ENCODE results near the gene MYO5B.
"Not testable (repeated sequence)": the region's sequence is repeated elsewhere in the genome, so short reads cannot be mapped to it uniquely, and the experiment has no call there.

Gene MYO5B

DNA sequence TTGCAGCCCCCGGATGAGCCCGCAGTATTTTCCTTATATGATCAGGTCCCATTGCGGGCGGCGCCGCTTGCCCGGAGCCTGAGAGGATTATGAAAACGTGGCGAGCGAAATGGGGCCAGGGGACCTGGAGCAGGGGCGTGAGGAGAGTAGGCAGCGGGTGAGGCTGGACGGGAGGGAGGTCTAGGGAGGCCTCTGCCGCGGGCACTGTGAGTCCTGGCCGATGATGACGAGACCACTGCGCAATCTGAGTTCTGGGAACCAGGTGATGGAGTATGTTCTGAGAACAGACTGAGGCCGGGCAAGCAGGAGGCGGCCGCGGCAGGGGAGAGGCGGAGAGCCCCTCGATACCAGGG lies 380.8 kb downstream of the MYO5B start:
- Histone ChIP-seq H3K27ac (peak overlapping the region; percentile 66), H3K36me3 (replicated peaks) (no peaks in the 10 kb centered on the region), H3K4me3 (ENCODE audit: low read depth, low read length) (peak overlapping the region; percentile 85), H3K27me3 (replicated peaks) (no peaks in the 10 kb centered on the region)
- TF ChIP-seq, protein P1, sequence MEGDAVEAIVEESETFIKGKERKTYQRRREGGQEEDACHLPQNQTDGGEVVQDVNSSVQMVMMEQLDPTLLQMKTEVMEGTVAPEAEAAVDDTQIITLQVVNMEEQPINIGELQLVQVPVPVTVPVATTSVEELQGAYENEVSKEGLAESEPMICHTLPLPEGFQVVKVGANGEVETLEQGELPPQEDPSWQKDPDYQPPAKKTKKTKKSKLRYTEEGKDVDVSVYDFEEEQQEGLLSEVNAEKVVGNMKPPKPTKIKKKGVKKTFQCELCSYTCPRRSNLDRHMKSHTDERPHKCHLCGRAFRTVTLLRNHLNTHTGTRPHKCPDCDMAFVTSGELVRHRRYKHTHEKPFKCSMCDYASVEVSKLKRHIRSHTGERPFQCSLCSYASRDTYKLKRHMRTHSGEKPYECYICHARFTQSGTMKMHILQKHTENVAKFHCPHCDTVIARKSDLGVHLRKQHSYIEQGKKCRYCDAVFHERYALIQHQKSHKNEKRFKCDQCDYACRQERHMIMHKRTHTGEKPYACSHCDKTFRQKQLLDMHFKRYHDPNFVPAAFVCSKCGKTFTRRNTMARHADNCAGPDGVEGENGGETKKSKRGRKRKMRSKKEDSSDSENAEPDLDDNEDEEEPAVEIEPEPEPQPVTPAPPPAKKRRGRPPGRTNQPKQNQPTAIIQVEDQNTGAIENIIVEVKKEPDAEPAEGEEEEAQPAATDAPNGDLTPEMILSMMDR (IDR thresholded peaks at IDR 0.05; ENCODE audit: low read depth, low read length, missing control alignments): no peak
- peak; percentile 49 for DNase-seq
- in situ Hi-C loops (cut with HindIII; ENCODE audit: low pct_ligation_motif_present, low sequenced_read_pairs): no loop called here

DNA sequence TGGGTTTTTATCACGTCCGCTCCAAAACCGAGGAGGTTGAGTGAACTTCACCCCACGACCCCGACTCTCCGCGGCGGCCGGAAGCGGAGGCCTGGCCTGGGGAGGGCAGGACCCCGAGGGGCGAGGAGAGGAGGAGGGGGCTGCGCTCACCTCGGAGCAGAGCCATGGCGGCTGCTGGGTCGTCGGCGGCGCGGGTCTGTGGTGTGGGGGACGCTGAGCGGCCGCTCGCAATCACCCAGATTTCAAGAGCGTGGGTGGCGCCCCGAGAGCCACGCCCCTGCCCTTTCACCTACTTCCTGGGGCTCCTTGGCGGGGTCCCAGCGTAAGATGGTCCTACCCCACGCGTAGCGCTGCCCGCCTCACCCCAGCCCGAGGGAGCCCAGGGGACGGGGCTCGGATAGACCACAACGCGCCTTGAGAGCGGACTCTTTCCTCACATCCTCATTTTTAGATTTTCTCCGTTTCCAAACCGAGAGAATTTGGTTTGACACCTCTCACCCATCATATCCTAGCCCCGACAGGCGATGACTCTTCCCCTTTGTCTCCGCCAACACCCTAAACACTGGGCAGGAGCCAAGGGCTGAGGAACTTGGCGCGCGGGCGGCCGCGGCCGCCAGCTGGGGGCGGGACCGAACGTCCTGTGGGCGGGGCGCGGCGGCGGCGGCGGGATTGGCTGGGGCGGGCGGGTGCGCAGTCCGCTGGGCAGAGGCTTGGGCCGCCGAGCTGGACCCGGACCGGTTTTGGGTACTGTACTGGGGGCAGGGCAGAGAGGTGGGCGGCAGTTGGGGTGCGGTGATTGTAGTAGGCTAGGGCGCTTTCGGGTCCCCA lies 381.4 kb downstream of the MYO5B start, which contains the start of gene ACAA2:
Gene ACAA2, minus strand, starts transcription at position 215 of the 828 bp plus-strand sequence. Its CDS starts 49 bp downstream, at position 166.
- TF ChIP-seq, protein P1 (IDR thresholded peaks at IDR 0.05; ENCODE audit: low read depth, low read length, missing control alignments): no peak
- peak within 1 kb of the TSS; percentile 85 for H3K4me3 ChIP-seq (ENCODE audit: low read depth, low read length)
- in situ Hi-C loops (cut with HindIII; ENCODE audit: low pct_ligation_motif_present, low sequenced_read_pairs): no loop called here
- no peaks in the 10 kb centered on the region for H3K27me3 ChIP-seq (replicated peaks)
- no peaks in the 10 kb centered on the region for H3K36me3 ChIP-seq (replicated peaks)
- H3K27ac ChIP-seq: peak within 1 kb of the TSS; percentile 66
- DNase-seq: peak; percentile 66

- DNase-seq: peak; percentile 16
- Histone ChIP-seq H3K27me3 (replicated peaks) (no peaks in the 10 kb centered on the region), H3K27ac (peak overlapping the region; percentile 66), H3K36me3 (replicated peaks) (no peaks in the 10 kb centered on the region), H3K4me3 (ENCODE audit: low read depth, low read length) (peak overlapping the region; percentile 85)
- TF ChIP-seq, protein P1 (IDR thresholded peaks at IDR 0.05; ENCODE audit: low read depth, low read length, missing control alignments): no peak
- in situ Hi-C loops (cut with HindIII; ENCODE audit: low pct_ligation_motif_present, low sequenced_read_pairs): no loop called here
These were observed 382.0 kb downstream of the MYO5B start for GRCh38 chr18:49813069-49813318.

DNA sequence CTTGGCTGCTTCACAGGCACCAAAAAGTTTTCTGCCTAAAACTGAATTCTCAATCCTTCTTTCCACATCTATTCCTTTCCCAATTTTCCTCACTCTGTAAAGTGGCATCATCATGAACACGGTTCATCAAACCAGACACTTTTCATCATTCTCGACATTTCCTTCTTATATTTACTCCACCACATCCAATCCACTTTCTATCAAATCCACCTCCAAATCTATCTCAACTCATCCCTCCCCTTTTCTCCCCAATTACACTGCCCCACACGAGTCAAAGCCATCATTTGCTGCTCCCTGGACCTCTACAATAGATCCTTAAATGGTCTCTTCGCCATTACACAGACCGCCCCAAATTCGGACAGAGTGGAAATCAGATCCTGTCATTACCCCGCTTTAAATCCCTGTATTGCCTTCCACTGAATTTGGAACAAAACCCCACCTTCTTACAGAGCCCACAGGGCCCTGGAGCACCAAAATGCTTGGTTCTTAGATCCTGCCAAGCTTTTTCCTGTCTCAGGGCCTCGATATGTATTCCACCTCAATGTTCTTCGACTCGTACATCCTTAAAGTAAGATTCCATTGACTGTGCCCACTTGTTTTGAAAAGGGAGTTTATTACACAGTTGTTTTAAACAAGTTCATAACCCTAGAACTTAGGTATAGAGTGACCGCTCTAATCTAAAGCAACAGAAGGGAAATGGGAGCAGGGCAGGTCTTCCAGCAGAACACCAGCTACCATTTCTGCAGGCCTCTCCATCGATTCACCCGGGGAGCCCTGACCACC lies 382.5 kb downstream of the MYO5B start:
- Histone ChIP-seq H3K27me3 (replicated peaks) (no peaks in the 10 kb centered on the region), H3K27ac (no peak overlapping the region), H3K36me3 (replicated peaks) (no peaks in the 10 kb centered on the region), H3K4me3 (ENCODE audit: low read depth, low read length) (peak overlapping the region; percentile 85)
- TF ChIP-seq, protein P1 (IDR thresholded peaks at IDR 0.05; ENCODE audit: low read depth, low read length, missing control alignments): no peak
- in situ Hi-C loops (cut with HindIII; ENCODE audit: low pct_ligation_motif_present, low sequenced_read_pairs): no loop called here
- no peak for DNase-seq

DNA sequence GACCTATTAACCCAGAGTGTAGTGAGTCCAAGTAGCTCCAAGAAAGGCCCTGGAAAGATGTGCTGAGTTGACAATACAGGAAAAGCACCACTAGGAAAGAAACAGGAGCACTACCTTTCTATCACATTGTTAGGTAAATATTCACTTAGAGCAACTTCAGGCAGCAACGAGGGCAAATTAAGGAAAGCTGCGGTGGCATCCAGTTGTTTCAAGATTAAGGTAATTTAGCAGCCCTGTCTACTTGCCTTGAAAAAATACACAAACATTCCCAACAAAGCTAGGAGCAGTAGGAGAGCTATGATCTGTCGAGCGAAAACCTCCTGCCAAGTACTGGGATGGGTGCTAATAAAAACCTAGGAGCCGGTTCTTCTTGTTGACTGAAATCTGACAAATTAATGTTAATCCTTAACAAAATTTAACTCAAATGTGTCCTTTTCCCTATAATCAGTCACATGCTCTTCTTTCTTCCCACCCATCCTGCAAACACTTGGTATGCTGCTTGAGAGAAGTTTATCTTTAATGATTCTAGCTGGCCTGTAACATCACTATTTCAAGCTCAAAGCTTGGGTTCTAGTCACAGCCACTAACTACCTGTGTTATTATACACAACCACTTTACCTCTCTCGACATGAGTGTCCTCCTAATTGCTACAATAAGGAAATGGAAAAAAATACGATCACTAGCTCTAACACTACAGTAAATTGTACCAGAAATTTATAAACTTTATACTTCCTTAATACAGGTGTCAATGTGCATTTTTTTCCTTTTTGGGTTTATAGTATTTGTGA lies 383.6 kb downstream of the MYO5B start:
- Histone ChIP-seq H3K27ac (no peak overlapping the region), H3K4me3 (ENCODE audit: low read depth, low read length) (no peak overlapping the region), H3K27me3 (replicated peaks) (no peaks in the 10 kb centered on the region), H3K36me3 (replicated peaks) (no peaks in the 10 kb centered on the region)
- DNase-seq: no peak
- in situ Hi-C loops (cut with HindIII; ENCODE audit: low pct_ligation_motif_present, low sequenced_read_pairs): no loop called here
- TF ChIP-seq, protein P1 (IDR thresholded peaks at IDR 0.05; ENCODE audit: low read depth, low read length, missing control alignments): no peak

- DNase-seq; H3K4me3 ChIP-seq (ENCODE audit: low read depth, low read length); in situ Hi-C loops (cut with HindIII; ENCODE audit: low pct_ligation_motif_present, low sequenced_read_pairs); H3K27ac ChIP-seq; H3K27me3 ChIP-seq (replicated peaks); H3K36me3 ChIP-seq (replicated peaks): not testable (repeated sequence)
These were observed 386.3 kb downstream of the MYO5B start for GRCh38 chr18:49808553-49809191.
